ENCODE data around the gene NCOA7. TPM values are rescaled to one million over a fixed set of nuclear protein-coding genes. Genes with fewer than 3 reads are reported as not detected.

Gene NCOA7
- total and polyA plus RNA-seq, 10 of the 15 experiments (the other 5 are each of a cell fraction or from before 2014, with no cell fraction given), result 18.9 to 50.3 (median 34.2) TPM

DNA sequence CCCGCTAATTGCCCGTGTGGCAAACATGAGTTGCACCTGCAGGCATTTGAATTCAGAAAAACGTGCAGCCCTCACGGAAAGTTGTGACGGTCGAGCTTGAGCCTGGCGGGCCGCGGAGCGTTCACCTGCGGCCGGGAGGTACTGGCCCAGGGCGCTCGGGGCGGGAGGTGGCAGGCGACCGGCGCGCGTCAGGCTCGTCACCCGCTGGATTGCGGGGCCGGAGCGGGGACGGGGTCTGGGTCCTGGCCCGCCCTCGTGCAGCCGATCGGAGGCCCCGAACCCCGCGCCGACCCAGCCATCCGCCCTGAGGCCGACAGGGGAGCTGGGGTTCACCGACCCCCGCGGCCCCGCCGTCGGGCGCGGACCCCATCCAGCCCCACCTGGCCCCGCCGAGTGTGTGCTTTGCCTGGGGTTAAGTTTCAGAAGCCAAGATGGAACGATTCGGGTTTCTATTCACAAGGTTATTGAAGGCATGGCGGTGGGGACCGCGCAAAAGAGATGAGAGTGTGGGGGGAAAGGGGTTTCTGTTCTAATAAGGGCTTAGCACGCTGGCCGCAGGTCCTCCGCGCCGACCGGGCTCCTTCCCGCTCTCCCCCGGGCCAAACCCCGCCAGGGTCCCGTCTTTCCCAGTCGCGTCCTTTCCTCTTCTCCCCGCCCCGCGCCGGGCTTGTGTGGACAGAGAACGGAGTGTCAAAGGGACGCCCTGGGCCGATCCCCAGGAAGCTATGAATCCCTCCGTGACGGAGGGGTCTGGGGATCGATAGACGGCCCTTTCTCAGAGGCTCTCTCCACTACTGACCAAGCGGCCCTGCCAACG lies 43.0 kb upstream of the NCOA7 start:
- no TSS peak for BruUV-seq (replicated peaks)
- H3K4me1 ChIP-seq (ENCODE audit: control insufficient read depth, insufficient read depth, low read length), result peaks cover 9% of the 10 kb centered on the region
- peak overlapping the region; percentile 20 for H2AFZ ChIP-seq (ENCODE audit: control insufficient read depth, low read depth, low read length)
- ChIA-PET POLR2A (interaction anchor here (1.1 kb wide), 1 partner anchor 34 kb away, joined by 4 read pairs; no protein-coding TSS in a partner anchor), RAD21 (ENCODE audit: unreplicated experiment) (interaction anchor here (0.8 kb wide), 1 partner anchor 403 kb away, joined by 3 read pairs; no protein-coding TSS in a partner anchor), SMC1A (ENCODE audit: uncharacterized antibody, unreplicated experiment) (interaction anchor here (0.6 to 1.7 kb wide), 4 partner anchors 30 to 447 kb away, joined by 3 to 4 read pairs (median 3); no protein-coding TSS in a partner anchor), CTCF (interaction anchor here (0.7 to 1.2 kb wide), 3 partner anchors 8 to 445 kb away, joined by 3 to 4 read pairs (median 3); no protein-coding TSS in a partner anchor)
- H3K27ac ChIP-seq (ENCODE audit: control insufficient read depth, insufficient read depth), result no peak overlapping the region
- in situ Hi-C loops (cut with MboI) (no loop called here), intact Hi-C loops (cut with micrococcal nuclease; ENCODE audit: unreplicated experiment) (loop anchor here (2.0 kb wide), 1 partner anchor 31 kb away; no protein-coding TSS in a partner anchor)
- peak overlapping the region; percentile 97 for H3K4me2 ChIP-seq (ENCODE audit: control insufficient read depth, insufficient read depth)
- no peaks in the 10 kb centered on the region for H3K36me3 ChIP-seq (ENCODE audit: control insufficient read depth in 2 of 2, insufficient read depth in 2 of 2, low read length in 1 of 2)
- no peaks in the 10 kb centered on the region for H3K9me3 ChIP-seq (replicated peaks; ENCODE audit: control insufficient read depth, insufficient read depth, low read length)
- H3K4me3 ChIP-seq, result peak overlapping the region; percentile 71
- ATAC-seq (peak; percentile 16), FAIRE-seq (no peak), DNase-seq (ENCODE audit: low read depth, low spot score) (no peak)
- H3K27me3 ChIP-seq (replicated peaks in 1 of 2; ENCODE audit: control insufficient read depth in 2 of 2, insufficient read depth in 2 of 2, low read length in 1 of 2), result peaks cover 5 to 6% of the 10 kb centered on the region in 2 experiments; a peak in 3 of 4 replicates
- H3K9ac ChIP-seq (ENCODE audit: control insufficient read depth, insufficient read depth, low read length), result no peak overlapping the region; the same call in 1 of the 2 replicates
- under 1% methylated on average over 70 of the region's 76 CpGs for WGBS (ENCODE audit: insufficient coverage, insufficient replicate concordance, low lambda C conversion rate, missing lambda C conversion rate)
- no peaks in the 10 kb centered on the region for H4K20me1 ChIP-seq (ENCODE audit: control insufficient read depth, insufficient read depth)
- TF ChIP-seq NKRF (conservative IDR thresholded peaks at IDR 0.05), result no peak
- peak; percentile 31 for TF ChIP-seq SUZ12 (IDR thresholded peaks at IDR 0.05; ENCODE audit: unreplicated experiment)
- 0 out of 2 replicates have a peak, but pooled peaks have one; percentile 13 for TF ChIP-seq GATAD2B (conservative IDR thresholded peaks at IDR 0.05; ENCODE audit: low read depth)
- peak; percentile 34; the same call in 1 of the 2 replicates for TF ChIP-seq IKZF1 (conservative IDR thresholded peaks at IDR 0.05)
- TF ChIP-seq BHLHE40 (IDR thresholded peaks at IDR 0.05; ENCODE audit: borderline replicate concordance in 1 of 2, low read depth in 2 of 2, low read length in 1 of 2), result peak; percentile 59 to 78; a peak in 2 of 4 replicates
- TF ChIP-seq ZNF687 (IDR thresholded peaks at IDR 0.05), result 0 out of 2 replicates have a peak, but pooled peaks have one; percentile 24
- TF ChIP-seq TBL1XR1 (IDR thresholded peaks at IDR 0.05; ENCODE audit: low read depth, low read length), result no peak
- no peak for TF ChIP-seq CEBPB (IDR thresholded peaks at IDR 0.05; ENCODE audit: borderline replicate concordance in 1 of 2, low read depth in 2 of 2, low read length in 2 of 2)
- TF ChIP-seq SMC3 (IDR thresholded peaks at IDR 0.05; ENCODE audit: borderline replicate concordance, low read length), result no peak
- TF ChIP-seq NR2F1 (conservative IDR thresholded peaks at IDR 0.05), result 0 out of 2 replicates have a peak, but pooled peaks have one; percentile 12
- TF ChIP-seq, protein P1, sequence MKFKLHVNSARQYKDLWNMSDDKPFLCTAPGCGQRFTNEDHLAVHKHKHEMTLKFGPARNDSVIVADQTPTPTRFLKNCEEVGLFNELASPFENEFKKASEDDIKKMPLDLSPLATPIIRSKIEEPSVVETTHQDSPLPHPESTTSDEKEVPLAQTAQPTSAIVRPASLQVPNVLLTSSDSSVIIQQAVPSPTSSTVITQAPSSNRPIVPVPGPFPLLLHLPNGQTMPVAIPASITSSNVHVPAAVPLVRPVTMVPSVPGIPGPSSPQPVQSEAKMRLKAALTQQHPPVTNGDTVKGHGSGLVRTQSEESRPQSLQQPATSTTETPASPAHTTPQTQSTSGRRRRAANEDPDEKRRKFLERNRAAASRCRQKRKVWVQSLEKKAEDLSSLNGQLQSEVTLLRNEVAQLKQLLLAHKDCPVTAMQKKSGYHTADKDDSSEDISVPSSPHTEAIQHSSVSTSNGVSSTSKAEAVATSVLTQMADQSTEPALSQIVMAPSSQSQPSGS (IDR thresholded peaks at IDR 0.05; ENCODE audit: low read length), result no peak
- H3K79me2 ChIP-seq (ENCODE audit: control insufficient read depth, insufficient read depth, low read length), result no peaks in the 10 kb centered on the region

Measured in GM12878 (cell line).